Muscle layer of colon (tissue), 2 donors: ENCODE results near the gene VWA5B1.
"Not testable (repeated sequence)": the region's sequence is repeated elsewhere in the genome, so short reads cannot be mapped to it uniquely, and the experiment has no call there.

Experiments used
- H3K27ac ChIP-seq: one replicate; pipeline ENCODE4 v1.7.0; 2013; ENCODE audit warnings: low read depth, mild to moderate bottlenecking, low read length, moderate library complexity
- H3K27me3 ChIP-seq, 2 donors: one replicate each; pipeline ENCODE4 v1.7.0; 2013; ENCODE audit warnings: low read length in 2 of 2, mild to moderate bottlenecking in 2 of 2; ENCODE audit not compliant: insufficient read depth in 2 of 2, control insufficient read depth in 1 of 2
- H3K36me3 ChIP-seq: one replicate; pipeline ENCODE4 v1.7.0; 2013; ENCODE audit warnings: mild to moderate bottlenecking, low read length; ENCODE audit not compliant: insufficient read depth
- H3K4me1 ChIP-seq: one replicate; pipeline ENCODE4 v1.7.0; 2013; ENCODE audit warnings: mild to moderate bottlenecking, low read length; ENCODE audit not compliant: insufficient read depth
- H3K4me3 ChIP-seq, 2 donors: one replicate each; pipeline ENCODE4 v1.7.0; 2013; ENCODE audit warnings: low read length in 2 of 2, low read depth in 1 of 2, mild to moderate bottlenecking in 1 of 2, moderate library complexity in 1 of 2
- H3K9ac ChIP-seq: one replicate; pipeline ENCODE4 v1.7.0; 2013; ENCODE audit warnings: low read length
- H3K9me3 ChIP-seq: one replicate; pipeline ENCODE4 v1.7.0; 2013; ENCODE audit warnings: mild to moderate bottlenecking, low read length
- donor health status: abdominal sarcoma.
- donor health status: Adenocarcinoma of cecum.

VWA5B1 gene

DNA sequence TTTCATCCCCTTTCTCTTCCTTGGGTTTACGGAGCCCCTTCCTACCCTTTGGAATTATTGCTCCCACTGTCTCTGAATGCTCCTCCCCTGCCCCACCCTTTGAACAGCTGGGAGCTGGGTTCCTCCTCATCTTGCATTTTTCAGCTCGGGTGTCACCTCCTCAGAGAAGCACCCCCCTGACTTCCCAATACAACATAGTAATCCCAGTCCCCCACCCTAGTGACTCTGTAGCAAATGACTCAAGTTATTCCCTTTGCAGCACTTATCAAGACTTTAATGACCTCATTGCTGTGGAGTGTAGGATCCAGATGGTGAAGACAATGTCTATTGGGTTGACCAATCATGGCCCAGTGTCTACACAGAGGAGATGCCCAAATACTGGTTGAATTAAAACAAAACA, 8.9 kb upstream of the VWA5B1 start:
- no peak overlapping the region for H3K27ac ChIP-seq
- peaks cover 0 to 4% of the 10 kb centered on the region in 2 donors for H3K27me3 ChIP-seq
- H3K4me3 ChIP-seq, result no peak overlapping the region
- H3K9me3 ChIP-seq, result no peaks in the 10 kb centered on the region
- H3K36me3 ChIP-seq, result no peaks in the 10 kb centered on the region
- no peaks in the 10 kb centered on the region for H3K4me1 ChIP-seq
- no peak overlapping the region for H3K9ac ChIP-seq

DNA sequence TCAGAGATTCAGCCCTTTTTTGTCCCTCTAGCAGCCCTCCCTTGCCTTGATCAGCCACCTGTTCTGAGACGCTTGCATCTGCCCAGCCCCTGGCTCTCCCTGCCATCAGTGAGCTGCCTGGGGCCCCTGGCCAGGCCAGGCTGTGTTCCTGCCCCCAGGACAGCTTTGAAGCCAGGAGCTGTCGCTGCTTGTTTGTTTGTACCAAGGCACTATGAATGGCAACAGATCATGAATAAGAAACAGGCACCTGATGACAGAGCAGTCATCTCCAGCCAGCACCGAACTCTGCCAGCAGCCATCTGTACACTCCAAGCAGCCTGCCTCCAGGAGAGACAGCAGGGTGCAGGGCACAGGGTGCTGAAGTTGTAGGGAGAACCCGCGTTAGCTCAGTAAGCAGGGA, 8.1 kb upstream of the VWA5B1 start:
- no peaks in the 10 kb centered on the region for H3K9me3 ChIP-seq
- H3K27me3 ChIP-seq, result peaks cover 0 to 4% of the 10 kb centered on the region in 2 donors
- no peak overlapping the region for H3K4me3 ChIP-seq
- no peaks in the 10 kb centered on the region for H3K36me3 ChIP-seq
- H3K4me1 ChIP-seq, result no peaks in the 10 kb centered on the region
- no peak overlapping the region for H3K27ac ChIP-seq
- H3K9ac ChIP-seq, result no peak overlapping the region

DNA sequence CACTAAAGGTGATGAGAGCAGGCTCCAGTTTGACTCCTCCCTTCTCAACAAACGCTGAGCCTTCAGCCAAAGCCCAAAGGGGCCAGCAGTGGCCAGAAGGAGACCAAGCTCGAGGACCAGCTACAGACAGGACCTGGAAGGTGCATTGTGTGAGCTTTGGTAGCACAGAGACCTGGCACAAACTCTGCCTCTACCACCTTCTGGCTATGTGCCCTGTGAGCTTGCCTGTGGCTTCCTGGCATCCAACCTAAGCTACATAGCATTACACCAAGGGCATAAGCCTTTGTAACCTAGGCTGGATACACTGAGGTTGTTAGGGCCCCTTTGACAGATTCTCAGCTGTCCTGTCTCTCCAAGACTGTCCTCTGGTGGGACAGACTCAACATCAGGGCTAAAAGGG, 6.6 kb upstream of the VWA5B1 start:
- Histone ChIP-seq H3K27ac (no peak overlapping the region), H3K4me3 (no peak overlapping the region), H3K9me3 (no peaks in the 10 kb centered on the region), H3K27me3 (peaks cover 0 to 4% of the 10 kb centered on the region in 2 donors), H3K9ac (no peak overlapping the region), H3K36me3 (no peaks in the 10 kb centered on the region), H3K4me1 (no peaks in the 10 kb centered on the region)

DNA sequence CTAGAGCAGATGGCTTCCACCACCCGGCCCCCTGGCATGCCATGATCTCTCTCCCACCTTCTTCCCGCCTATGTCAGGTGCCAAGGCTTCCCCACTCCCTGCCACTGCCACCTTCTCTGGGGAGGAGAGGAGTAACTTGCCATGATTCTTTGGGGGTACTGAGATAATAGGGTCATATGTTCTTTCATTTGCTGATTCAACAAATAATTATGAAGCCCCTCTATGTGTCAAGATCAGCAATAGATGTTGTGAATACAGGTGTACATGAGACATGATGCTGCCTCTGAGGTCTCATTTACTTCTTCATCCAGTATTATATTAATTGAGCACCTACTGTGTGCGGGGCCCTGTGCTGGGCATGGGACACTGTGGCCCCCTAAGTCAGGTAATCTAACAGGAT, 6.0 kb upstream of the VWA5B1 start:
- Histone ChIP-seq H3K4me3 (no peak overlapping the region), H3K27me3 (peaks cover 0 to 4% of the 10 kb centered on the region in 2 donors), H3K9ac (no peak overlapping the region), H3K36me3 (no peaks in the 10 kb centered on the region), H3K9me3 (no peaks in the 10 kb centered on the region), H3K27ac (no peak overlapping the region), H3K4me1 (no peaks in the 10 kb centered on the region)

DNA sequence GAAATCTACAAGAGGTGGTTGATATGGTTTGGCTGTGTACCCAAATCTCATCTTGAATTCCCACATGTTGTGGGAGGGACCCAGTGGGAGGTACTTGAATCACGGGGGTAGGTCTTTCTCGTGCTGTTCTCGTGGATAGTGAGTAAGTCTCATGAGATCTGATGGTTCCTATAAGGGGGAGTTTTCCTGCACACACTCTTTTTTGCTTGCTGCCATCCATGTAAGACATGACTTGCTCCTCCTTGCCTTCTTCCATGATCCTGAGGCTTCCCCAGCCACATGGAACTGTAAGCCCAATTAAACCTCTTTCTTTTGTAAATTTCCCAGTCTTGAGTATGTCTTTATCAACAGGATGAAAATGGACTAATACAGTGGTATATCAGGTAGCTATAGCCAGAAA, 5.2 kb upstream of the VWA5B1 start:
- peaks cover 0 to 4% of the 10 kb centered on the region in 2 donors for H3K27me3 ChIP-seq
- H3K9me3 ChIP-seq, result no peaks in the 10 kb centered on the region
- H3K4me1 ChIP-seq, result no peaks in the 10 kb centered on the region
- H3K4me3 ChIP-seq, result no peak overlapping the region
- H3K27ac ChIP-seq, result no peak overlapping the region
- H3K9ac ChIP-seq, result no peak overlapping the region
- no peaks in the 10 kb centered on the region for H3K36me3 ChIP-seq

DNA sequence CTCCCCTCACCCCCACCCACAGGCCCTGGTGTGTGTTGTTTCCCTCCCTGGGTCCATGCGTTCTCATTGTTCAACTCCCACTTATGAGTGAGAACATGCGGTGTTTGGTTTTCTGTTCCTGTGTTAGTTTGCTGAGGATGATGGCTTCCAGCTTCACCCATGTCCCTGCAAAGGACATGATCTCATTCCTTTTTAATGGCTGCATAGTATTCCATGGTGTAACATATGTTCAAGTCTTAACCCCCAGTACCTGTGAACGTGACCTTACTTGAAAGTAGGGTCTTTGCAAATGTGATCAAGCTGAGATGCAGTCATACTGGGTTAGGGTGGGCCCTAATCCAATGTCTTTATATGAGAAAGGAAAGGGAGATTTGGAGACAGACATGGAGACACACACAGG, 3.0 kb upstream of the VWA5B1 start:
- not testable (repeated sequence) for H3K9me3 ChIP-seq, H3K27ac ChIP-seq, H3K4me3 ChIP-seq, H3K36me3 ChIP-seq, H3K4me1 ChIP-seq, H3K9ac ChIP-seq
- peaks cover 11 to 21% of the 10 kb centered on the region in 2 donors for H3K27me3 ChIP-seq

DNA sequence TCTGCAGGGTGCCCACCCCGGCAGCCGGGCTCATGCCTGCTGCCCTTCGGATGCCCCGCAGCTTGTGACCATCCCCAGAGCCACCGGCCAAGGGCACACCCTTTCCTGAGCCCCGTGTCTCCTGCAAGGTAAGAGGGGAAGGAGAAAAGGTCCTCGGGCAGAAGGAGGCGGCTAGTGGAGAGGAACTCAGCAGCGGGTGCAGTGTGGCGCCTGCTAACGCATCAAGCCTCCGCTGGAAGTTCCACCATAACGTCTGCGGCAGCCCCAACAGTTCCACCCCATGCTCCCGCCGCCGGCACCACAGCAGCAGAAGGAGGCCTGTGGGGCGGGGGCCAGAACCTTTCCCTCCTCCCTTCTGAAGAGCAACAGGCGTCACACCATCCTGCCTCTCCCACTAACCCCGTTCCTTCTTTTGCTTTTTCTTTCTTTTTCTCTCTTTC, 990 bp downstream of the VWA5B1 start:
- Histone ChIP-seq H3K27me3 (peaks cover 11 to 23% of the 10 kb centered on the region in 2 donors), H3K9me3 (no peaks in the 10 kb centered on the region), H3K4me3 (no peak overlapping the region), H3K4me1 (no peaks in the 10 kb centered on the region), H3K36me3 (no peaks in the 10 kb centered on the region), H3K9ac (no peak overlapping the region), H3K27ac (no peak overlapping the region)

DNA sequence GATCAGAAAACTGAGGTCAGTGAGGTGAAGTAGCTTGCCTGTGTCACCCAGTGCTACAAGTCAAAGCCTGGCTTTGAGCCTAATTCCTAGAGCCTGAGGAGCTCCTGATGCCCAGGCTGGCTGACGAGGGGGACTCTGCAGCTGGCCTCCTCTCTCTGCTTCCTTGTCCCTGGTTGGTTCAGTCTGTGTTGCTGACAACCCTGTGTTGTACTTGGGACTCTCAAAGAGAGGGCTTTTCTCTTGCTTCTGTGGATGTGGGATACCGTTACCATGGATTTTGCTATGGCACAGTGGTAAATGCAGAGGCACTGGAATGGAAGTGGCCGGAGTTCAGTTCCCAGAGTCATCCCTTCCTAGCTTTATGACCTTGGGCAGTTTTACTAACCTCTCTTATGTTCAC, 8.0 kb downstream of the VWA5B1 start:
- Histone ChIP-seq H3K9ac (no peak overlapping the region), H3K9me3 (no peaks in the 10 kb centered on the region), H3K4me3 (no peak overlapping the region), H3K4me1 (no peaks in the 10 kb centered on the region), H3K27ac (no peak overlapping the region), H3K27me3 (no peaks in the 10 kb centered on the region), H3K36me3 (no peaks in the 10 kb centered on the region)

DNA sequence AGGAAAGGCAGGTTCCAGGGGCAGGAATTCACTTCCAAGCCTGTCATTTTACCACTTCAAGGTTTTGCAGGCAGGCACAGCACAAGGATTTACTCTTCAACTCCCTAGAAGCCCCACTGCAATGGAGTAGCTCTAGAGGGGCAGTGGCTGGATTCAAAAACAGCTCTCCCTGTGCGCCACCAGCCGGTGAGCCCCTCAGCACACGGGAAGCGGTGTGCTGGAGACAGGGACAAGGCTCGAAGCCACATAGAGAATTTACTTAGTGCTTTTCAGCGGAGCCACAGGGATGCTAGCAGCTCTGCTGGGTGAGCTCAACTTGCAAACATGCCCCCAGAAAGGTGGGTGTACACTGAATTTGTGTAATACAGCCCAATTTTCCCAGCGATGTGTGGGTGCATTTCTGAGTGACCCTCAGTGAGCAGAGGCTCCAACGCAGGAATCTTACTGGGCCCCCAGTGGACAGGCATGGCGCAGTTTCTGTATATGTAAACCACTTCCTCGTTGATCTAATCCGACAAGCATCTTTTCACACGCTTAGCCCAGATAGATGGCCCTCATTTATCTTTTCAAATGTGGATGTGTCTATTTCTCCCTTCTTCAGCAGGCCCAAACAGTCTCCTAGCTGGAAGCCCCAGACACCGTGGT, 10.9 kb downstream of the VWA5B1 start:
- Histone ChIP-seq H3K4me1 (no peaks in the 10 kb centered on the region), H3K9ac (no peak overlapping the region), H3K27me3 (no peaks in the 10 kb centered on the region), H3K9me3 (no peaks in the 10 kb centered on the region), H3K4me3 (no peak overlapping the region), H3K27ac (no peak overlapping the region), H3K36me3 (no peaks in the 10 kb centered on the region)

DNA sequence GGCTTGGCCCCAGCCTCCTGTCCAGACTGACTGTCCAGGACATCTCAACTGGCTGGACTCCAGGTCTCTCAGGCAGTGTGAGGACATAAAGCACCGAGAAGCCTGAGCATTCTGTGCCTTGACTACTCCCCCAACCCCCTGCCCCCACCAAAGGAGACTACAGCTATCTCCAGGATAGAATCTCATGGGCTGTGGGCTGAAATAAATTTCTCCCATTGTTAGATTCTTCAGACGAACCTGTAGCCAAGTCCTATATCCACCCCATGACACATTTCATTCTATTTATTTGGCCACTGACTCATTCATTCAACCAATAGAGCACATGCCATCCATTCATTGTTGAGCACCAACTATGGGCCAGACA, 11.4 kb downstream of the VWA5B1 start:
- H3K4me3 ChIP-seq, result no peak overlapping the region
- H3K27ac ChIP-seq, result no peak overlapping the region
- no peaks in the 10 kb centered on the region for H3K4me1 ChIP-seq
- H3K36me3 ChIP-seq, result no peaks in the 10 kb centered on the region
- H3K9me3 ChIP-seq, result no peaks in the 10 kb centered on the region
- H3K27me3 ChIP-seq, result no peaks in the 10 kb centered on the region
- no peak overlapping the region for H3K9ac ChIP-seq

DNA sequence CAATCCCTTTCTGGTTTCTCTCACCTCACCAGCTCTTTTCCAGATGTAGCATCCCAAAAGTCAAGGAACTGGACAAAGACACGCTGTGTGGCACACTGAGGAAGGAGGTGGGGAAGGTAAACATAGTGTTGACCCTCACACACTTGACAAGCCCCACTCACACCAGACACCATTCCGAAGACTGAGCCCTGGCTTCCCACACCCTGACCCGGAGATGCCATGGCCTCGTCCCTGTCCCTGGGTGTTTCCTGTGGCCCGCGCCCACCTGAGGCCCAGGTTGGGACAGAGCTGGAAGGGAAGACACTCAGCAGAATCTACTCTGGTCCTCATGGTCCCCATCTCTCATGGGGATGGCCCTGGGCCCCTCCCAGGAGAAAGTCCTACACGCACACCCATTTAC, 16.4 kb downstream of the VWA5B1 start:
- no peak overlapping the region for H3K9ac ChIP-seq
- H3K4me1 ChIP-seq, result no peaks in the 10 kb centered on the region
- H3K36me3 ChIP-seq, result no peaks in the 10 kb centered on the region
- no peak overlapping the region for H3K4me3 ChIP-seq
- H3K27ac ChIP-seq, result no peak overlapping the region
- H3K9me3 ChIP-seq, result no peaks in the 10 kb centered on the region
- H3K27me3 ChIP-seq, result no peaks in the 10 kb centered on the region

DNA sequence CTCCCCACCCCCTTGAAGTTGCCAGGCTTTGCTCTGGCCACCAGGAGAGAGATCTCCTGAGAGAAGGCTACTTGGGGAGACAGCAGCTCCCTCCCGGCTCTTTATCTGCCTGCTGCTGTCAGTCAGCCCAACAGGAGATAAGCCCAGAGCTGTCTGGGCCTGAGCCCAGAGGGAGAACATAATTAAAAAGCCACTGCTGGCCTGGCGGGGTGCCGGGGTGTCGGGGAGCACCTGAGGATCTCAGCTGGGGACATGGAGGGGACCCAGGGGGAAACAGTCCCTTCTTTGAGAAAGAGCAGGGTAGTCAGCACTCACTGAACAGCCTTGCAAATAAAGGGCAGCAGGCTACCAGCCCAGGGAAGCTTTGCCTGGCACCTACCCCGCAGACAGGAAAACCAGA, 17.9 kb downstream of the VWA5B1 start:
- no peaks in the 10 kb centered on the region for H3K27me3 ChIP-seq
- no peaks in the 10 kb centered on the region for H3K9me3 ChIP-seq
- no peaks in the 10 kb centered on the region for H3K4me1 ChIP-seq
- H3K36me3 ChIP-seq, result no peaks in the 10 kb centered on the region
- no peak overlapping the region for H3K4me3 ChIP-seq
- H3K9ac ChIP-seq, result no peak overlapping the region
- no peak overlapping the region for H3K27ac ChIP-seq
